ENCODE results near the gene AASDH.

DNA sequence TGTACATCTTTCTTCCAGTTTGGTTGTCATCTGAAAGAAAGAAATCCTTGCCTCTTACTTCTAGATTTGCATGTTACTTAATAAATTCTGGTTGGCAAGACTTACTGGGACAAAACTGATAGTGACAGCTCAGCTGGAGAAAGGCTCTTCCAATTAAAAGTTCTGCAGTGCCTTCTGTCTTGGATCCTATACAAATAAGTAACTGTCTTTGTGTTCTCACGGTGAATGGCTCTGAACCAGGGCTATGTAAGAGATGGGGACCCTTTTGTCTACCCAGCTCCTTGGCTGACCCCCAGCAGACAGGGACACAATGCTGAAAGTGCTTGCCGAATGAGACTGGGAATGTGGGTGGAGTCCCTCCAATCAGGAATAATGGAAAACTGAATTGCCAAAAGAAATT lies 89.5 kb downstream of the AASDH start:
- TF ChIP-seq, protein P1, sequence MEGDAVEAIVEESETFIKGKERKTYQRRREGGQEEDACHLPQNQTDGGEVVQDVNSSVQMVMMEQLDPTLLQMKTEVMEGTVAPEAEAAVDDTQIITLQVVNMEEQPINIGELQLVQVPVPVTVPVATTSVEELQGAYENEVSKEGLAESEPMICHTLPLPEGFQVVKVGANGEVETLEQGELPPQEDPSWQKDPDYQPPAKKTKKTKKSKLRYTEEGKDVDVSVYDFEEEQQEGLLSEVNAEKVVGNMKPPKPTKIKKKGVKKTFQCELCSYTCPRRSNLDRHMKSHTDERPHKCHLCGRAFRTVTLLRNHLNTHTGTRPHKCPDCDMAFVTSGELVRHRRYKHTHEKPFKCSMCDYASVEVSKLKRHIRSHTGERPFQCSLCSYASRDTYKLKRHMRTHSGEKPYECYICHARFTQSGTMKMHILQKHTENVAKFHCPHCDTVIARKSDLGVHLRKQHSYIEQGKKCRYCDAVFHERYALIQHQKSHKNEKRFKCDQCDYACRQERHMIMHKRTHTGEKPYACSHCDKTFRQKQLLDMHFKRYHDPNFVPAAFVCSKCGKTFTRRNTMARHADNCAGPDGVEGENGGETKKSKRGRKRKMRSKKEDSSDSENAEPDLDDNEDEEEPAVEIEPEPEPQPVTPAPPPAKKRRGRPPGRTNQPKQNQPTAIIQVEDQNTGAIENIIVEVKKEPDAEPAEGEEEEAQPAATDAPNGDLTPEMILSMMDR (optimal IDR thresholded peaks at IDR 0.05 in 1 of 3, IDR thresholded peaks at IDR 0.05 in 1 of 3, conservative IDR thresholded peaks at IDR 0.05 in 1 of 3; ENCODE audit: extremely low read depth in 1 of 3, insufficient read depth in 2 of 3, low read length in 3 of 3) = no peak
- TF ChIP-seq EZH2 (IDR thresholded peaks at IDR 0.05; ENCODE audit: low read length) = no peak
